ENCODE data around the gene CNN2. TPM values are rescaled to one million over a fixed set of nuclear protein-coding genes. Genes with fewer than 3 reads are reported as not detected.

The CNN2 gene
- total and polyA plus RNA-seq, 2 of the 8 experiments (the other 6 are each of a cell fraction or from before 2014, with no cell fraction given), result 189 to 551 TPM

DNA sequence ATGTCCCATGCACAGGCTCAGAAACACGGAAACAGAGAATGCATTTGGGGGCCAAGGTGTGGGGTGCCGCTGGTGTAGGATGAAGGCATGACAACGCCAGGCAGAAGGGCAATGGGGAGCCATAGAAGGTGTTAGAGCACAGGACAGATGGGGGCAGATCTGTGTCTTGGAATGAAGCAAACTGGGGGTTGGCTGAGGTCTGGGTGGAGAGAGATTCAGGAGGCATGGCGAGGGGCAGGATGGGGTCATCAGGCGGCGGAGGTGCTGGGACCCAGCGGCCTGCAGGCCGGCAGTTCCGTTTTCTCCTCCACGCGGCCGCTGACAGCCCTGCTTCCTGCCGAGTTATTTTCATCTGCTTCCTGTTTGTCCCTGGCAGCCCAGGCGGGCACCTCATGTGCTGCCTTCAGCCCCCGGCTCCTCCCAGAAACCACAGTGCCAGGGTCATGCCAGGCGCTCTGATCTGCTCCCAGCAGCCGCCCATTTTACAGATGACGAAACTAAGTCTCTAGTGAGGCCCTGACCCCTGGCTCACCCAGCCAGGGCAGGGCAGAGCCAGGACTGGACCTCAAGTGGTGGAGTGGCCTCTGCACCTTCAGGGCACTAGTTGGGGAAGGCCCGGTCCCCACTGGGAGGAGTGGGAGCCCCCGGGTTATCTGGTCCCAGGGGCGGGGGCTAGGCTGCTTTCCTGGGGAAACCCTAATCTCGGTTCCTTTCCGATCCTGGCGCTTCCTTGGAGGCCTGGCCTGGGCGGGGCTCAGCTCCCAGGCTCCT is 42.8 kb downstream of the CNN2 start:
- H3K79me1 ChIP-seq (ENCODE audit: low read depth, low read length), result peaks cover 5% of the 10 kb centered on the region
- no peak for FAIRE-seq
- TF ChIP-seq BACH1 (IDR thresholded peaks at IDR 0.05; ENCODE audit: low read length), result no peak
- TF ChIP-seq, protein P1, sequence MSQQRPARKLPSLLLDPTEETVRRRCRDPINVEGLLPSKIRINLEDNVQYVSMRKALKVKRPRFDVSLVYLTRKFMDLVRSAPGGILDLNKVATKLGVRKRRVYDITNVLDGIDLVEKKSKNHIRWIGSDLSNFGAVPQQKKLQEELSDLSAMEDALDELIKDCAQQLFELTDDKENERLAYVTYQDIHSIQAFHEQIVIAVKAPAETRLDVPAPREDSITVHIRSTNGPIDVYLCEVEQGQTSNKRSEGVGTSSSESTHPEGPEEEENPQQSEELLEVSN (IDR thresholded peaks at IDR 0.05), result no peak
- no peak for TF ChIP-seq SIN3A (conservative IDR thresholded peaks at IDR 0.05 in 1 of 2, IDR thresholded peaks at IDR 0.05 in 1 of 2; ENCODE audit: low read depth in 1 of 2, low read length in 2 of 2)
- TF ChIP-seq, protein P2, sequence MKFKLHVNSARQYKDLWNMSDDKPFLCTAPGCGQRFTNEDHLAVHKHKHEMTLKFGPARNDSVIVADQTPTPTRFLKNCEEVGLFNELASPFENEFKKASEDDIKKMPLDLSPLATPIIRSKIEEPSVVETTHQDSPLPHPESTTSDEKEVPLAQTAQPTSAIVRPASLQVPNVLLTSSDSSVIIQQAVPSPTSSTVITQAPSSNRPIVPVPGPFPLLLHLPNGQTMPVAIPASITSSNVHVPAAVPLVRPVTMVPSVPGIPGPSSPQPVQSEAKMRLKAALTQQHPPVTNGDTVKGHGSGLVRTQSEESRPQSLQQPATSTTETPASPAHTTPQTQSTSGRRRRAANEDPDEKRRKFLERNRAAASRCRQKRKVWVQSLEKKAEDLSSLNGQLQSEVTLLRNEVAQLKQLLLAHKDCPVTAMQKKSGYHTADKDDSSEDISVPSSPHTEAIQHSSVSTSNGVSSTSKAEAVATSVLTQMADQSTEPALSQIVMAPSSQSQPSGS (IDR thresholded peaks at IDR 0.05; ENCODE audit: low read length), result no peak
- no peak for TF ChIP-seq SRF (IDR thresholded peaks at IDR 0.05; ENCODE audit: low read depth, low read length)
- TF ChIP-seq EGR1 (IDR thresholded peaks at IDR 0.05; ENCODE audit: borderline replicate concordance, low read depth, low read length), result no peak
- no peak for TF ChIP-seq HDAC2 (IDR thresholded peaks at IDR 0.05; ENCODE audit: borderline replicate concordance in 1 of 2, low read depth in 2 of 2, low read length in 2 of 2)
- TF ChIP-seq RXRA (IDR thresholded peaks at IDR 0.05; ENCODE audit: insufficient read depth, low read depth, low read length), result no peak
- no peak for TF ChIP-seq SIRT6 (IDR thresholded peaks at IDR 0.05; ENCODE audit: low read length)

More for the DNA sequence above, 42.8 kb downstream of the CNN2 start:
- Histone ChIP-seq H4K5ac (ENCODE audit: insufficient read length, low read depth, low read length) (no peak overlapping the region), H2AFZ (ENCODE audit: low read length) (no peak overlapping the region), H3K27ac (ENCODE audit: low read depth, low read length) (no peak overlapping the region), H3K9me3 (ENCODE audit: insufficient read depth in 2 of 2, low read depth in 1 of 2, low read length in 1 of 2) (no peaks in the 10 kb centered on the region; a peak in 1 of 4 replicates), H2BK5ac (ENCODE audit: low read depth, low read length) (no peak overlapping the region), H3K23ac (ENCODE audit: insufficient read length) (no peak overlapping the region), H3K14ac (ENCODE audit: insufficient read length) (no peak overlapping the region), H3K18ac (ENCODE audit: extremely low read depth, low read length) (no peak overlapping the region), H2BK120ac (replicated peaks; ENCODE audit: low read depth, low read length) (no peak overlapping the region), H3K4me3 (ENCODE audit: extremely low read depth in 1 of 4, insufficient read depth in 2 of 4, low read depth in 3 of 4, low read length in 4 of 4) (no peak overlapping the region), H3K4me1 (replicated peaks in 1 of 4; ENCODE audit: control insufficient read depth in 3 of 4, insufficient read depth in 4 of 4, low read length in 3 of 4) (peaks cover 0 to 29% (median 17%) of the 10 kb centered on the region in 4 experiments; a peak in 6 of 7 replicates), H3K4me2 (ENCODE audit: insufficient read depth in 1 of 2, low read depth in 2 of 2, low read length in 2 of 2) (no peak overlapping the region), H4K8ac (ENCODE audit: extremely low read depth, insufficient read depth, low read length) (no peak overlapping the region), H3K9ac (replicated peaks in 1 of 4; ENCODE audit: extremely low read depth in 1 of 4, low read depth in 3 of 4, low read length in 3 of 4) (no peak overlapping the region), H4K20me1 (replicated peaks in 1 of 2; ENCODE audit: control insufficient read depth in 1 of 2, insufficient read depth in 2 of 2, low read length in 2 of 2) (peaks cover 1 to 13% of the 10 kb centered on the region in 2 experiments), H3K36me3 (ENCODE audit: control insufficient read depth in 2 of 4, insufficient read depth in 4 of 4, low read length in 3 of 4) (peaks cover 0 to 6% (median 0%) of the 10 kb centered on the region in 4 experiments; a peak in 1 of 8 replicates), H3K4ac (replicated peaks; ENCODE audit: insufficient read length, low read depth, low read length) (no peak overlapping the region), H3K27me3 (replicated peaks in 1 of 4; ENCODE audit: control insufficient read depth in 3 of 4, extremely low read depth in 1 of 4, insufficient read depth in 3 of 4, low read length in 3 of 4) (peaks cover 0 to 30% (median 18%) of the 10 kb centered on the region in 4 experiments; a peak in 5 of 7 replicates), H2AK5ac (ENCODE audit: low read depth, low read length) (peak overlapping the region; percentile 65; the same call in 1 of the 2 replicates), H2BK15ac (ENCODE audit: low read length) (no peak overlapping the region), H3K56ac (replicated peaks; ENCODE audit: insufficient read length, low read depth, low read length) (no peak overlapping the region), H2BK12ac (ENCODE audit: low read depth, low read length) (no peak overlapping the region), H2BK20ac (ENCODE audit: low read length) (no peak overlapping the region), H4K91ac (replicated peaks; ENCODE audit: insufficient read length, low read length) (no peak overlapping the region), H3K79me2 (ENCODE audit: control insufficient read depth in 1 of 2, insufficient read depth in 2 of 2, low read length in 2 of 2) (no peaks in the 10 kb centered on the region), H3K23me2 (ENCODE audit: low read depth, low read length) (peaks cover 14% of the 10 kb centered on the region; the same call in 1 of the 2 replicates)
- CTCF ChIA-PET (ENCODE audit: partially characterized antibody), result interaction anchor here (0.7 to 1.9 kb wide), 2 partner anchors 16 to 119 kb away, joined by 3 to 7 read pairs; no protein-coding TSS in a partner anchor
- no peak for DNase-seq (ENCODE audit: low read depth in 1 of 2, low spot score in 2 of 2)
- WGBS, 2 experiments (ENCODE audit: extremely low coverage in 1 of 2, insufficient coverage in 1 of 2, insufficient read length in 1 of 2, insufficient replicate concordance in 2 of 2, low coverage in 1 of 2, low lambda C conversion rate in 2 of 2, missing lambda C conversion rate in 1 of 2), result 86% methylated on average over 24 of the region's 25 CpGs; no CpG with 5 or more reads in 1 of the 2 experiments
- POLR2A ChIA-PET (ENCODE audit: partially characterized antibody), result interaction anchor here (1.1 to 7.1 kb wide), 4 partner anchors 11 to 200 kb away, joined by 3 to 72 read pairs (median 50); partner anchors contain the start of gene CIRBP

All from H1 (cell line).